Adrenal gland (tissue), 5 donors: ENCODE results near the gene HDAC4.

Source experiments
- POLR2A ChIP-seq, 2 donors: fragments of 450-650 bp; IDR thresholded peaks; one replicate each; pipeline ENCODE4 v1.6.1; 2017; ENCODE audit warnings: antibody characterized with exemption in 2 of 2, mild to moderate bottlenecking in 2 of 2, moderate library complexity in 1 of 2
- TF ChIP-seq, protein P1 (sequence below), 6 experiments: fragments of 450-650 bp in 4 of 6; fragments of 200-600 bp in 2 of 6; sonication (generic) in 1 of 6; IDR thresholded peaks; 1 replicate in 5 of 6; 2 replicates in 1 of 6; pipeline versions ENCODE4 v1.5.1 to v1.8.0; 2016 to 2021; ENCODE audit warnings: antibody characterized with exemption in 6 of 6, mild to moderate bottlenecking in 2 of 6, moderate library complexity in 1 of 6
- donor health status: DM: no; HTN: no; CAD: no.

DNA sequence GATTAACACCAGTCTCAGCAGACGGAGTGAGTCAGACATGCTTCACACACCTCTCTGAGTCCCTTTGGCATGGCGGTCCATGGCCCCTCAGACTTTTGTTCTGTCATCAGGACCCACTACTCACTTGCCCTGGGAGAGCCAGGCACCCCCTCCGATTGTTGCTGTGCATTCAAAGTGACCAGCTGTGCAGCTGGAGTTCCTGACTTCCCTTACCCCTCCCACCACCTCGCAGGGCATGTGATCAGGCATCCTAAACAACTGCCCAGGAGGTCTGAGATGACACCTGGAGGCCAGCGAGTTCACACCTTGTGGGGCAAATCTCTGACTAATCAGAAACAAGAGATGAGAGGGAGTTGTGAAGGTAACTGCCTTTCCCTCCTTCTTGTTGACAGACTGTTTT, 35.3 kb upstream of the HDAC4 start:
- TF ChIP-seq, protein P1, sequence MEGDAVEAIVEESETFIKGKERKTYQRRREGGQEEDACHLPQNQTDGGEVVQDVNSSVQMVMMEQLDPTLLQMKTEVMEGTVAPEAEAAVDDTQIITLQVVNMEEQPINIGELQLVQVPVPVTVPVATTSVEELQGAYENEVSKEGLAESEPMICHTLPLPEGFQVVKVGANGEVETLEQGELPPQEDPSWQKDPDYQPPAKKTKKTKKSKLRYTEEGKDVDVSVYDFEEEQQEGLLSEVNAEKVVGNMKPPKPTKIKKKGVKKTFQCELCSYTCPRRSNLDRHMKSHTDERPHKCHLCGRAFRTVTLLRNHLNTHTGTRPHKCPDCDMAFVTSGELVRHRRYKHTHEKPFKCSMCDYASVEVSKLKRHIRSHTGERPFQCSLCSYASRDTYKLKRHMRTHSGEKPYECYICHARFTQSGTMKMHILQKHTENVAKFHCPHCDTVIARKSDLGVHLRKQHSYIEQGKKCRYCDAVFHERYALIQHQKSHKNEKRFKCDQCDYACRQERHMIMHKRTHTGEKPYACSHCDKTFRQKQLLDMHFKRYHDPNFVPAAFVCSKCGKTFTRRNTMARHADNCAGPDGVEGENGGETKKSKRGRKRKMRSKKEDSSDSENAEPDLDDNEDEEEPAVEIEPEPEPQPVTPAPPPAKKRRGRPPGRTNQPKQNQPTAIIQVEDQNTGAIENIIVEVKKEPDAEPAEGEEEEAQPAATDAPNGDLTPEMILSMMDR (IDR thresholded peaks at IDR 0.05): no peak
- TF ChIP-seq POLR2A (IDR thresholded peaks at IDR 0.05): no peak
